Ovary (tissue), 3 donors: ENCODE data around the gene TAAR8.

Experiments
- CTCF ChIP-seq, 3 donors: fragments of 450-650 bp in 2 of 3; fragments of 200-600 bp in 1 of 3; IDR thresholded peaks; one replicate each; pipeline versions ENCODE4 v1.5.1 to v1.8.0; 2016 to 2022; ENCODE audit warnings: antibody characterized with exemption in 3 of 3, mild to moderate bottlenecking in 1 of 3
- EP300 ChIP-seq: sonication (generic); formaldehyde crosslinking; IDR thresholded peaks from one replicate; pipeline ENCODE4 v1.6.1; 2017; ENCODE audit warnings: antibody characterized with exemption
- POLR2A ChIP-seq: fragments of 450-650 bp; IDR thresholded peaks from one replicate; pipeline ENCODE4 v1.6.1; 2017; ENCODE audit warnings: antibody characterized with exemption, mild to moderate bottlenecking, moderate library complexity
- donor health status: DM: no; HTN: no; CAD: no.

DNA sequence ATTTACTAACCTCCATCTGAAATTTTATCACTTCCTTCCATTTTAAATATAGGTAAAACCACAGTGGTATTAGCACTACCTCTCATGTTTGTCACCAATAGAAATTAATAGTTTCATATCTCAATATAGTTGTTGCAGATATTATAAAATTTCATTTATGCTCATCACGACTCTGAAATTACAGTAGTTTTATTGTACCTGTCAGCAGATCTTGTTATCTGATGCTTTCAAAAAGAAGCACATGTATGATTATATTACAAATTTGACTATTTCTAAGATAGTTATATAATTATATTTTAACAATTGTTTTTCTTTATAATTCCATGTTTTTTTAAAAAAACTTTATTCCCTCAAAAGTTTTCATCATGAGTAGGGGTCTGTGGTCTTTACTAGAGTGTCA lies 32.2 kb downstream of the TAAR8 start:
- TF ChIP-seq CTCF (IDR thresholded peaks at IDR 0.05) (no peak), POLR2A (no peak), EP300 (no peak)
